Measurements from ENCODE around the gene PARPBP. TPM values are rescaled to one million over a fixed set of nuclear protein-coding genes. Genes with fewer than 3 reads are reported as not detected.
"Not testable (repeated sequence)": the region's sequence is repeated elsewhere in the genome, so short reads cannot be mapped to it uniquely, and the experiment has no call there.

Gene PARPBP
- total and polyA plus RNA-seq, 2 experiments from 2014 or later, result 6.6 to 11.0 TPM

DNA sequence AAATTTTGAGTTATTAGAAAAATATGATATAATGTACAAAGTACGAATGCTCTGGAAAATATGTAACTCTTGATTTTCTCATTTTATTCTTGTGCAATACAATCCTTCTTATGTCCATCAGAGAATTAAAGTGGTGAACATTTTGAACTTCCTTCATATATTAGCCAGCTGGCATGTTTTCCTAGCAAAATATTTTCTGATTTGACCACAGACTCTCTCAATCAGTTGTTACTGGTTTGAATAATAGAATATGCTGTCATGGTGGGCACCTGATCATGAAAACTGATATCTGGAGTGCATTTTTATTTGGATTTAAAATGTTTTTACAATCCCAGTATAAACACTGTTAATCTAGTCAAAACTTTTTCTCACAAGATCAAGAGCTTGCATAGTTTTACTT is 24.2 kb downstream of the PARPBP start:
- no peak overlapping the region for H3K4me3 ChIP-seq

GRCh38 chr12:102147062-102147587 is 27.1 kb downstream of the PARPBP start:
- WGBS (ENCODE audit: low lambda C conversion rate, missing lambda C conversion rate), result 96% methylated on average over 4 of the region's 4 CpGs
- not testable (repeated sequence) for H3K4me2 ChIP-seq; H3K4me1 ChIP-seq (ENCODE audit: insufficient read depth)

More for the DNA sequence above, 24.2 kb downstream of the PARPBP start:
- WGBS (ENCODE audit: low lambda C conversion rate, missing lambda C conversion rate), result 86% methylated on average over 1 of the region's 1 CpG
- Histone ChIP-seq H2AFZ (no peak overlapping the region), H3K36me3 (replicated peaks; ENCODE audit: insufficient read depth, low read depth) (no peaks in the 10 kb centered on the region), H3K79me2 (no peaks in the 10 kb centered on the region), H3K4me2 (no peak overlapping the region), H3K9me2 (replicated peaks; ENCODE audit: insufficient read depth) (no peaks in the 10 kb centered on the region), H3K27me3 (no peaks in the 10 kb centered on the region), H3K9me3 (ENCODE audit: low read depth) (no peaks in the 10 kb centered on the region), H3K4me1 (ENCODE audit: insufficient read depth) (no peaks in the 10 kb centered on the region), H4K20me1 (ENCODE audit: insufficient read depth, poor library complexity, severe bottlenecking) (no peaks in the 10 kb centered on the region), H3K27ac (no peak overlapping the region)
- TF ChIP-seq, protein P1, sequence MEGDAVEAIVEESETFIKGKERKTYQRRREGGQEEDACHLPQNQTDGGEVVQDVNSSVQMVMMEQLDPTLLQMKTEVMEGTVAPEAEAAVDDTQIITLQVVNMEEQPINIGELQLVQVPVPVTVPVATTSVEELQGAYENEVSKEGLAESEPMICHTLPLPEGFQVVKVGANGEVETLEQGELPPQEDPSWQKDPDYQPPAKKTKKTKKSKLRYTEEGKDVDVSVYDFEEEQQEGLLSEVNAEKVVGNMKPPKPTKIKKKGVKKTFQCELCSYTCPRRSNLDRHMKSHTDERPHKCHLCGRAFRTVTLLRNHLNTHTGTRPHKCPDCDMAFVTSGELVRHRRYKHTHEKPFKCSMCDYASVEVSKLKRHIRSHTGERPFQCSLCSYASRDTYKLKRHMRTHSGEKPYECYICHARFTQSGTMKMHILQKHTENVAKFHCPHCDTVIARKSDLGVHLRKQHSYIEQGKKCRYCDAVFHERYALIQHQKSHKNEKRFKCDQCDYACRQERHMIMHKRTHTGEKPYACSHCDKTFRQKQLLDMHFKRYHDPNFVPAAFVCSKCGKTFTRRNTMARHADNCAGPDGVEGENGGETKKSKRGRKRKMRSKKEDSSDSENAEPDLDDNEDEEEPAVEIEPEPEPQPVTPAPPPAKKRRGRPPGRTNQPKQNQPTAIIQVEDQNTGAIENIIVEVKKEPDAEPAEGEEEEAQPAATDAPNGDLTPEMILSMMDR (IDR thresholded peaks at IDR 0.05; ENCODE audit: poor library complexity), result no peak
- no peak for TF ChIP-seq EZH2 (IDR thresholded peaks at IDR 0.05; ENCODE audit: borderline replicate concordance)
- TF ChIP-seq EZH2phosphoT487 (IDR thresholded peaks at IDR 0.05; ENCODE audit: low read depth, severe bottlenecking, unreplicated experiment), result no peak
- DNase-seq (ENCODE audit: low spot score), result no peak

DNA sequence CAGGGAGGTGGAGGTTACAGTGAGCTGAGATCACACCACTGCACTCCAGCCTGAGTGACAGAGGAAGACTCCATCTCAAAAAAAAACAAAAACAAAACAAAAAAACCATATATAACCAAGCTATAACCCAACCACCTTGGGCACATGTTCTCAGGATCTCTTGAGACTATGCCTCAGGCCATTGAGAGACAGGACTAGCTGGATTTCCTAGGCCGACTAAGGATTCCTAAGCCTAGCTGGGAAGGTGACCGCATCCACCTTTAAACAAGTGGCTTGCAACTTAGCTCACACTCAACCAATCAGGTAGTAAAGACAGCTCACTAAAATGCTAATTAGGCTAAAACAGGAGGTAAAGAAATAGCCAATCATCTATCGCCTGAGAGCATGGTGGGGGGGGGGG is 35.2 kb downstream of the PARPBP start:
- H2AFZ ChIP-seq; DNase-seq (ENCODE audit: low spot score); H3K4me2 ChIP-seq; H3K4me1 ChIP-seq (ENCODE audit: insufficient read depth); H3K4me3 ChIP-seq; H3K27me3 ChIP-seq; H3K9me3 ChIP-seq (ENCODE audit: low read depth); H3K27ac ChIP-seq; H3K9me2 ChIP-seq (replicated peaks; ENCODE audit: insufficient read depth); H4K20me1 ChIP-seq (ENCODE audit: insufficient read depth, poor library complexity, severe bottlenecking); H3K36me3 ChIP-seq (replicated peaks; ENCODE audit: insufficient read depth, low read depth); H3K79me2 ChIP-seq: not testable (repeated sequence)
- WGBS (ENCODE audit: low lambda C conversion rate, missing lambda C conversion rate), result 96% methylated on average over 3 of the region's 3 CpGs

More at GRCh38 chr12:102147062-102147587, 27.1 kb downstream of the PARPBP start:
- H4K20me1 ChIP-seq (ENCODE audit: insufficient read depth, poor library complexity, severe bottlenecking); H3K27ac ChIP-seq; H3K27me3 ChIP-seq; H3K9me2 ChIP-seq (replicated peaks; ENCODE audit: insufficient read depth); H3K79me2 ChIP-seq; H2AFZ ChIP-seq; DNase-seq (ENCODE audit: low spot score); H3K9me3 ChIP-seq (ENCODE audit: low read depth); H3K4me3 ChIP-seq; H3K36me3 ChIP-seq (replicated peaks; ENCODE audit: insufficient read depth, low read depth): not testable (repeated sequence)

DNA sequence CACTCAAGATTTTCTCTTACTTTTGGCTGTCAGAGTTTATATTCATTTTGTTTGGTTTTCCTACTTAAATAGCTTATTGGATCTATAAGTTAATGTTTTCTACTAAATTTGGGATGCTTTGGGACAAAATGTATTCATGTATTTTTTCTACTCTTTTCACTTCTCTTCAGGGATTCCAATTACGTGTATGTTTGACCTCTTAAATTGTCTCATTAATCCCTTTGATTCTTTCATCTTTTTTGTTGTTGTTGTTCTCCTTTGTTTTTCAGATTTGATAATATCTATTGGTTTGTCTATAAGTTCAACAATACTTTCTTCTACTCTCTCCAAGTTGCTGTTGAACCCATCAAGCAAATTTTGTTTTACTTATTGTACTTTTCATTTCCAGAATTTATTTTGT is 43.4 kb downstream of the PARPBP start:
- no peaks in the 10 kb centered on the region for H3K36me3 ChIP-seq (replicated peaks; ENCODE audit: insufficient read depth, low read depth)
- no peak overlapping the region for H3K4me2 ChIP-seq
- no peak for TF ChIP-seq EZH2 (IDR thresholded peaks at IDR 0.05; ENCODE audit: borderline replicate concordance)
- TF ChIP-seq, protein P1 (IDR thresholded peaks at IDR 0.05; ENCODE audit: poor library complexity), result no peak
- TF ChIP-seq EZH2phosphoT487 (IDR thresholded peaks at IDR 0.05; ENCODE audit: low read depth, severe bottlenecking, unreplicated experiment), result no peak
- no peaks in the 10 kb centered on the region for H3K4me1 ChIP-seq (ENCODE audit: insufficient read depth)
- H3K9me2 ChIP-seq (replicated peaks; ENCODE audit: insufficient read depth), result no peaks in the 10 kb centered on the region
- H3K9me3 ChIP-seq (ENCODE audit: low read depth), result no peaks in the 10 kb centered on the region
- H3K27me3 ChIP-seq, result no peaks in the 10 kb centered on the region
- H4K20me1 ChIP-seq (ENCODE audit: insufficient read depth, poor library complexity, severe bottlenecking), result no peaks in the 10 kb centered on the region
- H2AFZ ChIP-seq, result no peak overlapping the region
- WGBS (ENCODE audit: low lambda C conversion rate, missing lambda C conversion rate), result 87% methylated on average over 1 of the region's 1 CpG
- no peak overlapping the region for H3K4me3 ChIP-seq
- no peak for DNase-seq (ENCODE audit: low spot score)
- H3K79me2 ChIP-seq, result no peaks in the 10 kb centered on the region
- H3K27ac ChIP-seq, result no peak overlapping the region

All from hepatocyte (in vitro differentiated cells).